ENCODE results near the gene EVI2A. TPM values are rescaled to one million over a fixed set of nuclear protein-coding genes. Genes with fewer than 3 reads are reported as not detected.
"Not testable (repeated sequence)": the region's sequence is repeated elsewhere in the genome, so short reads cannot be mapped to it uniquely, and the experiment has no call there.

EVI2A gene
- 10 to 100 TPM; 18.4 to 25.1 (median 19.4) TPM for total RNA-seq

DNA sequence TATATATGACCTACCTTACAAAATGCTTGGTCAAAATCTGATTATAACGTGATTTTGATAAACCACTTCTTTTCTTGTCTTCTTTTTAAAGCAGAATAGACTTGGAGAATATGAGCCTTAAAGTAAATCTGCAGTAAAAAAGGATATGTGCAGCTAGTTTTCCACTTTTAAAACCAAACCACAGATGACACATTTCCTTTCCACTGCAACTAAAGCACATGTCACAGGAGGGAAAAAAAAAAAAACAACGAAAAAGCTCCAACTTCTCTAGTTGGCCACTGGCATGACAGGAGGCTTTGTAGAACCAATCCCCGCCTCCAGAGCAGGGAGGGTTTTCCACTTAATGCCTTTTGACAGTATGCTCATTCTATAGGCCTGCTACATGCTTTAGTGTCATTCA lies at the start of gene EVI2A:
Gene EVI2A, minus strand, starts transcription at position 142 of the 400 bp plus-strand sequence. CDS start 2,609 bp downstream, outside the sequence.
- H3K9me3 Mint-ChIP-seq: no peaks in the 10 kb centered on the region
- H3K4me3 Mint-ChIP-seq: peak within 1 kb of the TSS; percentile 75
- H3K36me3 Mint-ChIP-seq (ENCODE audit: insufficient read depth): peaks cover 4% of the 10 kb centered on the region
- H3K27me3 Mint-ChIP-seq (ENCODE audit: low read depth): no peaks in the 10 kb centered on the region
- DNase-seq (peak; percentile 69), ATAC-seq (peak; percentile 89 to 91)
- peaks cover 32% of the 10 kb centered on the region for H3K4me1 Mint-ChIP-seq (ENCODE audit: low read depth)

GRCh38 chr17:31369266-31369665 lies 47.8 kb upstream of the EVI2A start:
- Mint-ChIP-seq H3K36me3 (ENCODE audit: insufficient read depth) (peaks cover 6% of the 10 kb centered on the region), H3K4me3 (no peak overlapping the region), H3K4me1 (ENCODE audit: low read depth) (peaks cover 15% of the 10 kb centered on the region), H3K9me3 (no peaks in the 10 kb centered on the region), H3K27me3 (ENCODE audit: low read depth) (no peaks in the 10 kb centered on the region)
- DNase-seq (no peak), ATAC-seq (no peak)

DNA sequence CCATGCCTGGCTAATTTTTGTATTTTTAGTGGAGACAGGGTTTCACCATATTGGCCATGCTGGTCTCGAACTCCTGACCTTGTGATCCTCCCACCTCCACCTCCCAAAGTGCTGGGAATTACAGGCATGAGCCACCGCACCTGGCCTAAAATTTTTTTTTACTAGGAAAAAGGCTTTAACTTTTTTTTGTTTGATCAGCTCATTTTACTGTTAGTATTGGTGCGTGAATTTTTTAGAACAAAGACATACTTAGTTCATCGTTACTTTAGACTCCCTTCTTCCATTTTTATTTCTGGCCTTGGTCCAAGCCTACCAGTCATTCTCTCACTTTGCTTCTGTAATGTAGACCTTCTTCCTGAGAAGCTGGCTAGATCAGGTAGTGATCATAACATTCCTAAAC lies 44.7 kb upstream of the EVI2A start:
- Mint-ChIP-seq H3K27me3 (ENCODE audit: low read depth) (no peaks in the 10 kb centered on the region), H3K4me3 (no peak overlapping the region), H3K4me1 (ENCODE audit: low read depth) (peaks cover under 1% of the 10 kb centered on the region), H3K9me3 (no peaks in the 10 kb centered on the region), H3K36me3 (ENCODE audit: insufficient read depth) (peaks cover 11% of the 10 kb centered on the region)
- DNase-seq (no peak), ATAC-seq (no peak)

- Mint-ChIP-seq H3K9me3 (no peaks in the 10 kb centered on the region), H3K4me1 (ENCODE audit: low read depth) (no peaks in the 10 kb centered on the region), H3K36me3 (ENCODE audit: insufficient read depth) (peaks cover 17% of the 10 kb centered on the region), H3K4me3 (no peak overlapping the region), H3K27me3 (ENCODE audit: low read depth) (no peaks in the 10 kb centered on the region)
- ATAC-seq (no peak), DNase-seq (no peak)
Observed at GRCh38 chr17:31364012-31364411, 42.6 kb upstream of the EVI2A start.

DNA sequence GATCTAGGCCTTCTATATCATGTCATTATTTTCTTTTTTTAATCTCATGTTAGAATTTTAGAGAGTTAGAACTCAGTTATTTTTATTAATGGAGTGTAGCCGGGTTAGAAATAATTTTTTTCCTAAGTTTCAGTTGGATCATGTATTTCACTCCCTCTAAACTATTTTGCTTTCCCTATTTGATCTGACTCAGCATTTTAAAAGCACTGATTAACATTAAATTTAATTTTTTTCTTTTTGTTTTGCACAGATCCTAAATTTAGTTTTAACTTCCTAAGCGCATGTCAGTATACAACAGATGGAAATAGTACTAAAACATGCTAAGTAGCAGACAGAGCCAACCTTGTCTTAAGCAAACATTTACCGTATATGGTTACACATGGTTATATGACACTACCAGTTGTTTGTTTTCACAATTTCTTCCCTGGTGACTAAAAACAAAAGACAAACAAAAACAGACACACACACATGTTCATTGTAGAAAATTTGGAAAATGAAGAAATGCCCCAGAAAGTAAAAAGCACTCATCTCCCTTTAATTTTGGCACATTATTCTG lies 36.5 kb upstream of the EVI2A start:
- no peaks in the 10 kb centered on the region for H3K9me3 Mint-ChIP-seq
- H3K36me3 Mint-ChIP-seq (ENCODE audit: insufficient read depth): peaks cover 42% of the 10 kb centered on the region
- H3K27me3 Mint-ChIP-seq (ENCODE audit: low read depth): no peaks in the 10 kb centered on the region
- no peak overlapping the region for H3K4me3 Mint-ChIP-seq
- DNase-seq: no peak
- no peaks in the 10 kb centered on the region for H3K4me1 Mint-ChIP-seq (ENCODE audit: low read depth)
- no peak for ATAC-seq

GRCh38 chr17:31357091-31357490 lies 35.7 kb upstream of the EVI2A start:
- Mint-ChIP-seq H3K27me3 (ENCODE audit: low read depth) (no peaks in the 10 kb centered on the region), H3K4me3 (no peak overlapping the region), H3K4me1 (ENCODE audit: low read depth) (no peaks in the 10 kb centered on the region), H3K36me3 (ENCODE audit: insufficient read depth) (peaks cover 42% of the 10 kb centered on the region), H3K9me3 (no peaks in the 10 kb centered on the region)
- ATAC-seq (no peak), DNase-seq (no peak)

- Mint-ChIP-seq H3K27me3 (ENCODE audit: low read depth) (no peaks in the 10 kb centered on the region), H3K4me3 (no peak overlapping the region), H3K9me3 (no peaks in the 10 kb centered on the region), H3K36me3 (ENCODE audit: insufficient read depth) (peaks cover 39% of the 10 kb centered on the region), H3K4me1 (ENCODE audit: low read depth) (no peaks in the 10 kb centered on the region)
- DNase-seq (no peak), ATAC-seq (no peak)
Observed at GRCh38 chr17:31355935-31356334, 34.5 kb upstream of the EVI2A start.

DNA sequence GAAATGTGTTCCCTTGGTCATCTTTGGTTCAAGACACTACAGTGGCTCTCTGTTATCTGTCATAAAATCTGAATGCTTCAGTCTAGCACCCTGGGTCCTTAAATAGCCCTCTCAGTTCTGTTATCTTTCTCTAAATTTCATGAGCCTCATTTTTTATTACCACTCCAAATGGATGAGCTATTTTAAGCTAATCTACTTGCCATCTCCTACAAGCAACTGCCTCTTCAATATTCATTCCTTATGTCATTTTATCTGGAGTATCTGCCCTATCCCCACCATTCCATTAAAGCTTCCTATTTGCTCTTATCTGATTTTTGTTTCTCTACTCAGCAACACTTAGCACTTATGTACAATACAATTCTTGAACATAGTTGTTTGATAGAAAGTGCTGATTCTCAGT lies 28.0 kb upstream of the EVI2A start:
- no peak for ATAC-seq
- Mint-ChIP-seq H3K9me3 (no peaks in the 10 kb centered on the region), H3K4me1 (ENCODE audit: low read depth) (no peaks in the 10 kb centered on the region), H3K36me3 (ENCODE audit: insufficient read depth) (peaks cover 30% of the 10 kb centered on the region), H3K27me3 (ENCODE audit: low read depth) (no peaks in the 10 kb centered on the region), H3K4me3 (no peak overlapping the region)
- DNase-seq: no peak

GRCh38 chr17:31345191-31345747 lies 23.8 kb upstream of the EVI2A start:
- not testable (repeated sequence) for H3K9me3 Mint-ChIP-seq; DNase-seq; ATAC-seq; H3K27me3 Mint-ChIP-seq (ENCODE audit: low read depth); H3K4me1 Mint-ChIP-seq (ENCODE audit: low read depth); H3K4me3 Mint-ChIP-seq
- H3K36me3 Mint-ChIP-seq (ENCODE audit: insufficient read depth): peaks cover 32% of the 10 kb centered on the region

GRCh38 chr17:31339906-31340661 lies 18.7 kb upstream of the EVI2A start:
- DNase-seq: no peak
- H3K27me3 Mint-ChIP-seq (ENCODE audit: low read depth): no peaks in the 10 kb centered on the region
- no peak for ATAC-seq
- H3K4me1 Mint-ChIP-seq (ENCODE audit: low read depth): no peaks in the 10 kb centered on the region
- H3K4me3 Mint-ChIP-seq: no peak overlapping the region
- H3K9me3 Mint-ChIP-seq: no peaks in the 10 kb centered on the region
- H3K36me3 Mint-ChIP-seq (ENCODE audit: insufficient read depth): peaks cover 28% of the 10 kb centered on the region

DNA sequence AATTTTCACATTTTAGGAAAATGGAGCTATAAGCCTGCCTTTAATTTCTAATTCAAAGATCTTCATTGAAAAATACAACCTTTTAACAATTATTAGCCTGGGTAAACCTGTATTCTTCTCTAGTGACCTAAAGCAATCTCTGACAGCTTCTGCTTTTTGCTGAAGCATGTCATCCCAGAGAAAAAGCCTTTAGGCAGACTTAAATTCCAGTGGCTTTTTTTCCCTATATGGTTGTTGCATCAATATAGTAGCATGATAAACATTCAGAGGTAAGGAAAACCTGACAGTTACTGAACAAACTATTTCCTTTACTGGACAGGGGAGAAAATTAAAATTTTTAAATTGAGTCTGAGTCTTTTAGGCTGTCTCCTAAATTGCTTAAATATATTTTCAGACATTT lies 7.8 kb upstream of the EVI2A start:
- no peak for ATAC-seq
- H3K4me3 Mint-ChIP-seq: no peak overlapping the region
- no peaks in the 10 kb centered on the region for H3K9me3 Mint-ChIP-seq
- H3K4me1 Mint-ChIP-seq (ENCODE audit: low read depth): peaks cover 19% of the 10 kb centered on the region
- peaks cover 14% of the 10 kb centered on the region for H3K36me3 Mint-ChIP-seq (ENCODE audit: insufficient read depth)
- no peak for DNase-seq
- H3K27me3 Mint-ChIP-seq (ENCODE audit: low read depth): no peaks in the 10 kb centered on the region

- ATAC-seq: no peak
- Mint-ChIP-seq H3K36me3 (ENCODE audit: insufficient read depth) (peaks cover 14% of the 10 kb centered on the region), H3K9me3 (no peaks in the 10 kb centered on the region), H3K4me1 (ENCODE audit: low read depth) (peaks cover 24% of the 10 kb centered on the region), H3K27me3 (ENCODE audit: low read depth) (no peaks in the 10 kb centered on the region), H3K4me3 (no peak overlapping the region)
- DNase-seq: no peak
Observed at GRCh38 chr17:31328160-31328535, 6.7 kb upstream of the EVI2A start.

GRCh38 chr17:31327534-31328159 lies 6.2 kb upstream of the EVI2A start:
- Mint-ChIP-seq H3K4me1 (ENCODE audit: low read depth) (peaks cover 26% of the 10 kb centered on the region), H3K27me3 (ENCODE audit: low read depth) (no peaks in the 10 kb centered on the region), H3K9me3 (no peaks in the 10 kb centered on the region), H3K4me3 (no peak overlapping the region), H3K36me3 (ENCODE audit: insufficient read depth) (peaks cover 14% of the 10 kb centered on the region)
- DNase-seq (no peak), ATAC-seq (no peak)

- H3K27me3 Mint-ChIP-seq (ENCODE audit: low read depth): no peaks in the 10 kb centered on the region
- DNase-seq (no peak), ATAC-seq (no peak)
- no peaks in the 10 kb centered on the region for H3K9me3 Mint-ChIP-seq
- peaks cover 29% of the 10 kb centered on the region for H3K4me1 Mint-ChIP-seq (ENCODE audit: low read depth)
- peaks cover 11% of the 10 kb centered on the region for H3K36me3 Mint-ChIP-seq (ENCODE audit: insufficient read depth)
- H3K4me3 Mint-ChIP-seq: no peak overlapping the region
Observed at GRCh38 chr17:31323551-31323950, 2.1 kb upstream of the EVI2A start.

- DNase-seq (peak; percentile 11), ATAC-seq (peak; percentile 16 to 18)
- peak overlapping the region; percentile 75 for H3K4me3 Mint-ChIP-seq
- no peaks in the 10 kb centered on the region for H3K9me3 Mint-ChIP-seq
- no peaks in the 10 kb centered on the region for H3K27me3 Mint-ChIP-seq (ENCODE audit: low read depth)
- peaks cover 27% of the 10 kb centered on the region for H3K4me1 Mint-ChIP-seq (ENCODE audit: low read depth)
- H3K36me3 Mint-ChIP-seq (ENCODE audit: insufficient read depth): peaks cover 6% of the 10 kb centered on the region
Observed at GRCh38 chr17:31321966-31322365, 544 bp upstream of the EVI2A start.

All from activated T-cell treated with anti-CD3 and anti-CD28 coated beads, Interleukin-2, amount 50 U/mL, for 4 hours (primary cell).